GM18867 (cell line): ENCODE measurements around the gene AHNAK.

ENCODE experiments used
- ATAC-seq: cut with Tn5 transposase; IDR thresholded peaks from one replicate; pipeline ENCODE4 v1.9.1; 2021; ENCODE audit warnings: mild to moderate bottlenecking, moderate library complexity; ENCODE audit not compliant: unreplicated experiment

The AHNAK gene

DNA sequence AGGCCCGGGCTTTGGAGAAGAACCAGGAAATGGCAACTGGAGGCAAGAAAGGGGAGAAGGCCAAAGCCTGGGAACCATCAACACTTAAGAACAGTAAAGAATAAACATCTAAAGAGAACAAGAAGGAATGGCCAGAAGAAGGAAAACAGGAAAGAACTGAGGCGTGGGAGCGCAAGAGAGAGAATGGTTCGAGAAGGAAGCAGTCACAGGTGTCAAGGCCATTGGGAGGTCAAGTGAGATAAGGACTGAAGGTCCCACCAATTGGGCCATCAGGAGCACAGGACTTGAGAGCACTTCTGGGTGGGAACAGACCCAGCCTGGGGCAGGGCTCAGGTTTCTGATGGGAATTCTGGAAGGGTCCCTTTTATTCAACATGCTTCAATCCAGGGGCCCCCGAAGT lies 128.5 kb downstream of the AHNAK start:
- no peak for ATAC-seq

DNA sequence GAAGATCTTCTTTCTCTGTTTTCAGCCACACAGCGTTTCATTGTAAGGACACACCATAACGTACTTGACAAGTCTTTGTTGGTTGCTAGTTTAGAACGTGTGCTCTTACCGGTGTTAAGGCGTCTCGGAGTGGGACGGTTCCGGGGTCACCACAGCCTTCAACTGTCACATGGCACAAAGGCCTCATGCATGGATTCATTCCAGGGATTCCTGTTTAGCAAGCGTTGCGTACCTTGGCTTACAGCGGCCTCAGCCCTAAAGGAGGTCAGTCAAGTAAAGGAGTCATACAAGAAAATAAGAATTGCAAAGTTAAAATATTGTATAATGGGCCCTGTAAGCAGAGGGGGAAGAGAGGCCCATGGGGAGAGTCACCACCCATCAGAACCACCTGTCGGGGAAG lies 130.0 kb downstream of the AHNAK start:
- ATAC-seq = no peak

DNA sequence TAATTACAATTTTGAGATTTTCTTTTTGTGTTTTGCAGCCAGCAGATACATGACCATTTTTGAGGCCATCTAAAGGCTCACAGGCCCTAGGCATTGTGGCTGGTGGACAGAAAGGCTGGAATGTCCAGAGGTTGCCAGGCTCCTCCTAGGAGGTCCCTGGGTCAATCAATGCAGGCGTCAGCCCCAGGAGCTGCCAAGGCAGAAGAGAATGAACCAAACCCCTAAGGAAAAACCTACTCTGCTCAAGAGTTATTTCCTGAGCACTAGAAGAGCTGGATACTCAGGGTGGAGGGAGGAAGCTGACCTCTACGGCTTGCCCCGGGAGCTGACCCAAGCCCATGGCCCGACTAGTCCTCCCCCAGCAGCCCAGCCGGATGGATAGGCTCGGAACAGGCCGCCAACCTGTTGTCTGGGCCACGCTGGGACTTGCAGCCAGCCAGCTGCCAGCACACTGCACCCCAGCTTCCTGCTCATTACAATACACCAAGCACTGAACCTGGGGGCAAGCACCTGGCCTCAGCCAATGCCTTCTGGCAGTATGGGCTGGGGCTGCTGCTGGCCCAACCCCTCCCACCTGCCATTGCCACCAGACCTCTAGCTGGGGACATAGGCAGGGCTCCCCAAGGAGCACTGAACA lies 133.4 kb downstream of the AHNAK start:
- ATAC-seq = no peak

GRCh38 chr11:62411524-62411923 lies 135.1 kb downstream of the AHNAK start:
- ATAC-seq = no peak

DNA sequence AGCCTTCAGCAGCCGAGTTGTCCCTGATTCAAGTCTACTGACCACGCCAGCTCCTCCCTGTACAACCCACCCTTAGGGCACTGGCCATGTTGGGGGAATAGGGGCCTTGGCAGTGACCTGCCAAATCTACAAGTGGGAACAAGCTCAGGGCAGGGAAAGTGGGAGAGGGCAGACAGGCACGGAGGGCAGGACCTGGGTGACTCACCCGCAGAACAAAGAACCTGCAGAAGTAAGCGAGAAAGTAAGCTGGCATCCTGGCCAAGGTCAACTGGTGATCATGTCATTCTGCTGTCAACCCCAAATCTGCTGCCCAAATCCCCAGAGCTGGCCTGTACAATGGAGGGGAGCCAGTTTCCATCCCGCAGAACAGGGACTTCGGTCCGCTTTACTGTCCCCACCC lies 135.6 kb downstream of the AHNAK start:
- no peak for ATAC-seq

- ATAC-seq = no peak
Observed at GRCh38 chr11:62409831-62410230, 136.8 kb downstream of the AHNAK start.

GRCh38 chr11:62406034-62406433 lies 140.6 kb downstream of the AHNAK start:
- no peak for ATAC-seq

GRCh38 chr11:62404901-62405300 lies 141.7 kb downstream of the AHNAK start:
- ATAC-seq = no peak

- ATAC-seq = no peak
Observed at GRCh38 chr11:62404435-62404834, 142.2 kb downstream of the AHNAK start.

- no peak for ATAC-seq
Observed at GRCh38 chr11:62402960-62403730, 143.5 kb downstream of the AHNAK start.

DNA sequence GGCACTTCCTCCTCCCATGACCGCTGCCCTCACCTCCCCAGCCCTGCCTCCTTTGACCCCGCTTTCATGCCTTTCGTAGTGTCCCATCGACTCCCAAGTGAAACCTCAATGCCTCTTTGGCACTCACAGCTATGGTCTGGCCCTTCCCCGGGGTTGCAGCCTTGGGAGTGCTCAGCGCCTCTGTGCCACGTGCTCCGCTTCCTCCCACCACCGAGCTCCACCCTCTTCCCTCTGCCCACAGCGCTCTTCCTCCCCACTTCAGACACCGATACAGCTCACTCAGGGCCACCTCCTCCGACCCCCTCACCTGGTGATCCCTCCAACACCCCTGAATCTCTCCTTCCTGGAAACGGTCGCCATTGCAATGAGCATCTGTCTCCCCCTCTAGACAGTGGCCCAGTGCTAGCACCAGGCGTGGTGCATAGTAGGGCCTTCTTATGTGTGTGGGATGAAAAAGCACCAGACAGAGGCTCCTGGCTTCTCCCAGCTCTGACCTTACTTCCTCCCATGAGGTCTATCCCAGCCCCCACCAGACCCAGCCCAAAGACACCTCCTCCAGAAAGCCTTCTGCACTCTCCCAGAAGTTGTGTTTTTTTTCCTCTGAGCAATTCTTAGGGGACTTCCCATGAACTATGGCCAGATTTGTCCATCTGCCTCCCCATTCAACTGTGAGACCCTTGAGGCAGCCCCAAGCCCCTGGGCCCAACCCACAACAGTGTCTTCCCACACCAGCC lies 144.2 kb downstream of the AHNAK start:
- ATAC-seq = no peak

DNA sequence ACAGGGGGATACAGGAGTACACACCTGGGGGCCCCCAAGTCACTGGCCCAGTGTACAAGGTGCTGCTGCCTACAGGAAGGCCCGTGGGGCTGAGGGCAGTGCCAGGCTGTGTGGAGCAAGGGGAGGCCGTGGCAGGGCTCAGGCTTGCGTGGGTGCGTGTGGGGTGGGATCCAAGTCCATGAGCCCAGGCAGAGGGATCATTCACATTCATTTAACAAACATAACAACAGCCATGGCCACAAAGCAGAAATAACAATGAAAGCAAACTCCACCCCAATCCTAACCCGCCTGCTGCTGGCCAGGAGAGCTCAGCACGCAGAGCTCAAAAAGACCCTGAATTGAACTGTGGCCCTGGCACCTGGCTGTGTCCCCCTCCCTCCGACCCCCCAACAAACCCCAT lies 144.8 kb downstream of the AHNAK start:
- ATAC-seq = no peak

GRCh38 chr11:62401356-62401755 lies 145.2 kb downstream of the AHNAK start:
- no peak for ATAC-seq

DNA sequence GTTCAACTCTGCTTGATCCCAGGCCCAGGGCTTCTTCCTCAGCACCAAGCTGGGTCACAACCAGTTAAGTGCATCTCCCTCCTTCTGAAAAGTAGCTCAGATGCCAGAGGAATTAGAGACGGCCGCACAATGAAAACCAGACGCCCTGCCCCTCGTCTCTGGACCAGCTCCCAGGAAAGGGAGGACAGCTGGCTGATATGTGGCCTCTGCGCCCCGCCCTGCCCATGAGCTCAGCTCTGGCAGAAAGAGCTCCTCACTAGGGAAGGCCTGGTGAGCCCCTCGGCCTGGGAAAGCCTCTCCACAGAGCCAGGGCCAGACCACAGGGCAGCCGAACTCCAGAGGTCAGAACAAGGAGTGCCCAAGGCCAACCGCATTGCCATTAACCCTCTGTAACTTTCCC lies 145.8 kb downstream of the AHNAK start:
- ATAC-seq = no peak

DNA sequence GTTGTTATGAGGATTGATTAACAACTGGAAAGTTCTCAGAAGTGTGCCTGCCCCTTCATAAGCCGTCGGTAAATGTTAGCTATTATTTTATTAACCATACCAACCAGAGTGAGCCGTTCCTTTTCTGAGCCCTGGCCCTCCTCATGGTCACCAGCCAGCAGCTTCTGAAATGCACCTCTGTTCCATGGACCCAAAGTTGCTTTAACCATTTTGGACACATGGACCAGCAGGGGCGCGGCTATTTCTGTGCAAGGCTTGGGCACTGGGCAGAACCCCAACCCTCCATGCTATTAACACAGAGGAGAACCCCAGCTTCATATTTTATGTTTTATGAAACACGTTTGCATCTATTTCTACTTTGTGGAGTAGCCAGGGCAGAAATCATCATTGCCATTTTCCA lies 146.3 kb downstream of the AHNAK start:
- ATAC-seq = no peak

- ATAC-seq = no peak
Observed at GRCh38 chr11:62399878-62400266, 146.7 kb downstream of the AHNAK start.

- no peak for ATAC-seq
Observed at GRCh38 chr11:62399172-62399877, 147.3 kb downstream of the AHNAK start.

- no peak for ATAC-seq
Observed at GRCh38 chr11:62398011-62398994, 148.3 kb downstream of the AHNAK start.

DNA sequence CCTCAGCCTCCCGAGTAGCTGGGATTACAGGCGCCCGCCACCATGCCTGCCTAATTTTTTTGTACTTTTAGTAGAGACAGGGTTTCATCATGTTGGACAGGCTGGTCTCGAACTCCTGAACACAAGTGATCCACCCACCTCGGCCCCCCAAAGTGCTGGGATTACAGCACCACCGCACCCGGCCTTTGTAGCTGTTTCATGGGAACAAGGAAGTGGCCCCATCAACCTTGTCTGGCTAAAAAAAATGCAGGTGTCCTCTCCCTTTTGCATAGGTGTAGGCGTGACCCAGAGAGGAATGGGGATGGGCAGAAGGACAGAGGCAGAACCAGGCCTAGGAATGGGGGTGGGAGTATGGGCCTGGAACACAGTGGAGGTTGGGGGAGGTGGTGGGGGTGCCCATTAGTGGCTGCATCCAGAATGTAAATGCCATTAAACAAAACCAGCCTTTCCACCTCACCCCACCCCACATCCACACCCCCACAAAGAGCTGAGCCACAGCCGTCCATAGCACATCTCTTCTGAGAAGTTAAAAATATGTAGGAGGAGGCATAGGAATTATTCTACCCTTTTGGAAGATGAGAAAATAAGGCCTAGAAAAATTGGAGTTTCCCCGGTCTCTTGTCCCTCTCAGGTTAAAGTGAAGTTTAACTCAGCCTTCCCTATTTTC lies 150.6 kb downstream of the AHNAK start:
- ATAC-seq = no peak
